Glutamatergic neuron (in vitro differentiated cells): ENCODE data around the gene MLANA. TPM values are rescaled to one million over a fixed set of nuclear protein-coding genes. Genes with fewer than 3 reads are reported as not detected.

Experiments
- DNase-seq: peaks from one replicate; pipeline ENCODE4 v3.0.0; 2022
- H3K27ac Mint-ChIP-seq: one replicate; pipeline ENCODE4 v1.8.0; 2020; ENCODE audit warnings: mild to moderate bottlenecking, mixed read lengths, inconsistent platforms; ENCODE audit not compliant: unreplicated experiment
- H3K27me3 Mint-ChIP-seq: one replicate; pipeline ENCODE4 v1.8.0; 2020; ENCODE audit warnings: mild to moderate bottlenecking, moderate library complexity, mixed read lengths, inconsistent platforms; ENCODE audit not compliant: unreplicated experiment
- H3K36me3 Mint-ChIP-seq: one replicate; pipeline ENCODE4 v1.8.0; 2020; ENCODE audit warnings: mild to moderate bottlenecking, mixed read lengths, inconsistent platforms; ENCODE audit not compliant: unreplicated experiment
- H3K4me1 Mint-ChIP-seq: one replicate; pipeline ENCODE4 v1.8.0; 2020; ENCODE audit warnings: mild to moderate bottlenecking, low read depth, mixed read lengths, inconsistent platforms; ENCODE audit not compliant: unreplicated experiment
- H3K4me3 Mint-ChIP-seq: one replicate; pipeline ENCODE4 v1.8.0; 2020; ENCODE audit warnings: mild to moderate bottlenecking, mixed read lengths, inconsistent platforms; ENCODE audit not compliant: unreplicated experiment
- H3K9me3 Mint-ChIP-seq: one replicate; pipeline ENCODE4 v1.8.0; 2020; ENCODE audit warnings: mild to moderate bottlenecking, moderate library complexity, mixed read lengths, inconsistent platforms; ENCODE audit not compliant: unreplicated experiment
- total RNA-seq: library from RNA; stranded (reverse); fragmentation: NEBNext Ultra II Directional; extraction: Animal tissue kit (Norgen Biotek cat#: 25700); gene quantifications from one replicate; pipeline ENCODE4 v1.2.1, GENCODE V29; 2021; ENCODE audit not compliant: unreplicated experiment
- TF ChIP-seq, protein P1 (sequence below): fragments of 200-600 bp; sonication (generic); IDR thresholded peaks from one replicate; pipeline ENCODE4 v1.5.0; 2021; ENCODE audit not compliant: partially characterized antibody, unreplicated experiment

Gene MLANA
- total RNA-seq, 1 donor from 2014 or later: not detected

DNA sequence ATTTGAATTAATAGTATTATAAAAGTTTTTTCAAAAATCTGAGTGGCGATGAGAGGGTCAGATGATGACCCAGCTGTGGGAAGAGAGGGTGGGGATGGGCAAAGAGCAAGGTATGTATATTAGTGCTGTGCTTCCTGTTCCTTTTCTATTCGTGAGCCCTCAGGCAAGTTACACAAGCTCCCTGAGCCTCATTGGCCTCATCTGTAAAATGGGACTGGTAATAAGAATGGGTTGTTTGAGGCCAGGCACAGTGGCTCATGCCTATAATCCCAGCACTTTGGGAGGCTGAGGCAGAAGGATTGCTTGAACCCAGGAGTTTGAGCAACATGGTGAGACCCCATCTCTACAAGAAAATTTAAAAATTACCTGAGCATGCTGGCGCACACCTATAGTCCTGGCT is 24.0 kb upstream of the MLANA start:
- H3K4me3 Mint-ChIP-seq: no peak overlapping the region
- no peaks in the 10 kb centered on the region for H3K4me1 Mint-ChIP-seq
- H3K27me3 Mint-ChIP-seq: no peaks in the 10 kb centered on the region
- H3K27ac Mint-ChIP-seq: no peak overlapping the region
- peaks cover 1% of the 10 kb centered on the region for H3K9me3 Mint-ChIP-seq
- TF ChIP-seq, protein P1, sequence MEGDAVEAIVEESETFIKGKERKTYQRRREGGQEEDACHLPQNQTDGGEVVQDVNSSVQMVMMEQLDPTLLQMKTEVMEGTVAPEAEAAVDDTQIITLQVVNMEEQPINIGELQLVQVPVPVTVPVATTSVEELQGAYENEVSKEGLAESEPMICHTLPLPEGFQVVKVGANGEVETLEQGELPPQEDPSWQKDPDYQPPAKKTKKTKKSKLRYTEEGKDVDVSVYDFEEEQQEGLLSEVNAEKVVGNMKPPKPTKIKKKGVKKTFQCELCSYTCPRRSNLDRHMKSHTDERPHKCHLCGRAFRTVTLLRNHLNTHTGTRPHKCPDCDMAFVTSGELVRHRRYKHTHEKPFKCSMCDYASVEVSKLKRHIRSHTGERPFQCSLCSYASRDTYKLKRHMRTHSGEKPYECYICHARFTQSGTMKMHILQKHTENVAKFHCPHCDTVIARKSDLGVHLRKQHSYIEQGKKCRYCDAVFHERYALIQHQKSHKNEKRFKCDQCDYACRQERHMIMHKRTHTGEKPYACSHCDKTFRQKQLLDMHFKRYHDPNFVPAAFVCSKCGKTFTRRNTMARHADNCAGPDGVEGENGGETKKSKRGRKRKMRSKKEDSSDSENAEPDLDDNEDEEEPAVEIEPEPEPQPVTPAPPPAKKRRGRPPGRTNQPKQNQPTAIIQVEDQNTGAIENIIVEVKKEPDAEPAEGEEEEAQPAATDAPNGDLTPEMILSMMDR: no peak
- H3K36me3 Mint-ChIP-seq: no peaks in the 10 kb centered on the region
- no peak for DNase-seq

DNA sequence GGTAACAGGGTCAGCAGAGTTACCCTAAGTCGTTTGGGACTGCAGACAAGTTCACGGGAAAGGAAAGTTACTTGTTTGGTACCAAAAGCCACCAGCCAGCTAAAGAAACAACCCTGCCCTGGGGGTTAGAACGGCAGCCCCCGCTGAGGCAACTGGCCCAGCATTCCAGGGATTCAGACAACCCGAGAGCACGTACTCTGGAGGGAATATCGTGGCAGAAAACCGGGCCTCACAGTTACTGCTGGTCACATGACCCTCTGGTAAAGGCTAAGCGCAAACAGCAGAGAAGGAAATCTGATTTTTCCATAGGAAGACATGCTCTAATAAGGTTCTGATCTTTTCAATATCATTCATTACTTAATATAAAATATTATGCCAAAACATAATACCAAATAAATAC is 22.5 kb upstream of the MLANA start:
- Mint-ChIP-seq H3K36me3 (no peaks in the 10 kb centered on the region), H3K9me3 (peaks cover 1% of the 10 kb centered on the region), H3K27me3 (peaks cover under 1% of the 10 kb centered on the region), H3K4me1 (no peaks in the 10 kb centered on the region), H3K27ac (no peak overlapping the region), H3K4me3 (no peak overlapping the region)
- DNase-seq: no peak
- TF ChIP-seq, protein P1: no peak

DNA sequence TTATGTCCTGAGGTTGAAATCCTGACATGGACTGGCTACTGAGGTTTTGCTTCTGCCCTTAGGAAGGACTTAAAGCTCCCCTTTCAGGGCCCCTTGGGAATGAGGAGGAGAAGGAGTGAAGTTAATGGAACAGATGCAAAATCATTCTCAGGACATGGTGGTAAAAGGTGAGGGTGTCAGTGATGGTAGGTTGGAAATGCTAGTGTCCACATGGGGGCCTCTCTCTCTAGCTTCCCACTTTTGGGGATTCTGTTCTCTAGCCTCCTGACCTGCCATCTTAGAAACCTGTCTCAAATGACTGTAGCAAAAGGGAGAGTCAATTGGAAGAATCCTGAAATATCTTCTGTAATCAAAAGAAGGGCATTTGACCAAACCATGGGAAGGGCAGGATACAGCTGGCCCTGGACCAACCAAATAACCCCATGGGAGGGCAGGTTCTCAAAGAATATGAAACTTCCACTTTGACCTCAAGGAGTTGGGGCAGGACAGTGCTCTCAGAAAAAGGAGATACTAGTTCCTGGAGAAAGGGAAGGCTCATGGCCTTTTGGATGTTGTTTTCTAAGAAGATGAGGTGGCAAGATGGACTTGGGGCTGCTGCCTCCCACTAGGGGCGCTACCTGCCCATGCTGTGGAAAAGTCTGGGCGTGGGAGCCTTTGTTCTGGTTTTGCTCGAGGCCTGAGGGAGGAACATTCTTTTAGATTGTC is 21.2 kb upstream of the MLANA start:
- Mint-ChIP-seq H3K27me3 (peaks cover 3% of the 10 kb centered on the region), H3K36me3 (no peaks in the 10 kb centered on the region), H3K4me3 (no peak overlapping the region), H3K4me1 (no peaks in the 10 kb centered on the region), H3K9me3 (peaks cover 1% of the 10 kb centered on the region), H3K27ac (no peak overlapping the region)
- peak; percentile 23 for DNase-seq
- TF ChIP-seq, protein P1: no peak

DNA sequence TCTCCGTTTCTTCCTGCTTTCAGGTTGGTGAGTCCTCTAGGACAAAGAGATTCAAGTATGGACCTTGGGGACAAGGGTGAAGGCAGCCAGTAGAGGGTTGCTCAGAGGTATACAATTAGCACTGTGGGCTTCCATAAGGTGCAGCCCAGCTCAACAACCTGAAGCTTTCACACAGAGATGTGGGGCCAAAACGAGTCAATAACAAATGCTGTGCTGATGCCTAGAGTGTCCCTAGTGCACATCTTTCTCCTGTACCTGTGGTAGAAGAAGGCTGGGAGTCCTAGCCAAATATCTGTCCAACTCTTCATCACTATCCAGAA is 20.7 kb upstream of the MLANA start:
- H3K9me3 Mint-ChIP-seq: peaks cover 1% of the 10 kb centered on the region
- no peaks in the 10 kb centered on the region for H3K36me3 Mint-ChIP-seq
- H3K27me3 Mint-ChIP-seq: peaks cover 3% of the 10 kb centered on the region
- H3K4me1 Mint-ChIP-seq: no peaks in the 10 kb centered on the region
- no peak overlapping the region for H3K27ac Mint-ChIP-seq
- no peak overlapping the region for H3K4me3 Mint-ChIP-seq
- no peak for DNase-seq
- TF ChIP-seq, protein P1: no peak

DNA sequence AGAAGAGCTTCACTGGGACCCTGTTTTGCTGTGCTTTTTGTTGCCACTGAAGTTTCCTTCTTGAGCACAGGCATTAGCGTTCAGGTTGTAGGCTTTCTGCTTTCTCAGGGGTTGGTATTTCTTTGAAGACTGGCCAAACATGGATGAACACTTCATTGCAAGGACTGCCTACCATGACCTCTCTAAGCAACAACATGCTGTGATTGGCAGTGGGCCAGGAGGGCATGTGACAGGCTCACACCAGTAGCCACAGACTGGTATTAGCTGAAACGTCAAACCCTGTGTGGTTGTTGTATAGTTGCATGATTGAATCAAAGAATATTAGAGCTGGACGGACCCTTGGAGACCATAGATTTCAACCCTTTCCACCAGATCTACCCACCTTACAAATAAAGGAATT is 20.0 kb upstream of the MLANA start:
- no peak overlapping the region for H3K4me3 Mint-ChIP-seq
- TF ChIP-seq, protein P1: no peak
- no peaks in the 10 kb centered on the region for H3K36me3 Mint-ChIP-seq
- no peak for DNase-seq
- peaks cover 3% of the 10 kb centered on the region for H3K27me3 Mint-ChIP-seq
- no peak overlapping the region for H3K27ac Mint-ChIP-seq
- no peaks in the 10 kb centered on the region for H3K4me1 Mint-ChIP-seq
- H3K9me3 Mint-ChIP-seq: peaks cover 1% of the 10 kb centered on the region
